Hepatocyte (in vitro differentiated cells): Measurements from ENCODE around the gene CFAP73. TPM values are rescaled to one million over a fixed set of nuclear protein-coding genes. Genes with fewer than 3 reads are reported as not detected.

Experiments
- DNase-seq: peaks from one replicate; pipeline ENCODE4 v3.0.0-alpha.2; 2016; ENCODE audit warnings: low spot score
- H2AFZ ChIP-seq: fragments of 200-600 bp; sonication (generic); 2 replicates; pipeline ENCODE4 v1.6.0; 2016; ENCODE audit warnings: antibody characterized with exemption, mild to moderate bottlenecking
- H3K27ac ChIP-seq: fragments of 200-600 bp; sonication (generic); 2 replicates; pipeline ENCODE4 v1.5.1; 2016; ENCODE audit warnings: mild to moderate bottlenecking
- H3K27me3 ChIP-seq: fragments of 200-600 bp; sonication (generic); 2 replicates; pipeline ENCODE4 v1.6.1; 2016
- H3K36me3 ChIP-seq: fragments of 200-600 bp; sonication (generic); replicated peaks from 2 replicates; pipeline ENCODE4 v1.5.1; 2016; ENCODE audit warnings: low read depth; ENCODE audit not compliant: insufficient read depth
- H3K4me1 ChIP-seq: fragments of 200-600 bp; sonication (generic); 2 replicates; pipeline ENCODE4 v1.5.1; 2016; ENCODE audit warnings: mild to moderate bottlenecking, moderate library complexity; ENCODE audit not compliant: insufficient read depth
- H3K4me2 ChIP-seq: fragments of 200-600 bp; sonication (generic); 2 replicates; pipeline ENCODE4 v1.6.0; 2016
- H3K4me3 ChIP-seq: fragments of 200-600 bp; sonication (generic); 2 replicates; pipeline ENCODE4 v1.5.1; 2016; ENCODE audit warnings: mild to moderate bottlenecking
- H3K79me2 ChIP-seq: fragments of 200-600 bp; sonication (generic); 2 replicates; pipeline ENCODE4 v1.6.0; 2017; ENCODE audit warnings: mild to moderate bottlenecking
- H3K9me2 ChIP-seq: fragments of 200-600 bp; sonication (generic); replicated peaks from 2 replicates; pipeline ENCODE4 v1.6.0; 2017; ENCODE audit warnings: mild to moderate bottlenecking; ENCODE audit not compliant: insufficient read depth
- H3K9me3 ChIP-seq: fragments of 200-600 bp; sonication (generic); 2 replicates; pipeline ENCODE4 v1.5.1; 2016; ENCODE audit warnings: low read depth, mild to moderate bottlenecking
- H4K20me1 ChIP-seq: fragments of 200-600 bp; sonication (generic); 2 replicates; pipeline ENCODE4 v1.6.0; 2016; ENCODE audit warnings: mild to moderate bottlenecking; ENCODE audit not compliant: insufficient read depth, poor library complexity, severe bottlenecking
- CTCF ChIP-seq: fragments of 200-600 bp; sonication (generic); IDR thresholded peaks from 2 replicates; pipeline ENCODE4 v1.5.1; 2016; ENCODE audit warnings: antibody characterized with exemption, mild to moderate bottlenecking; ENCODE audit not compliant: poor library complexity
- EZH2 ChIP-seq: fragments of 200-600 bp; sonication (generic); IDR thresholded peaks from 2 replicates; pipeline ENCODE4 v1.6.1; 2016; ENCODE audit warnings: antibody characterized with exemption, mild to moderate bottlenecking, borderline replicate concordance
- EZH2phosphoT487 ChIP-seq: fragments of 200-600 bp; sonication (generic); IDR thresholded peaks from one replicate; pipeline ENCODE4 v1.6.1; 2018; ENCODE audit warnings: antibody characterized with exemption, mild to moderate bottlenecking, low read depth, moderate library complexity; ENCODE audit not compliant: unreplicated experiment, severe bottlenecking
- WGBS: methylation state at CpG from one replicate; pipeline ENCODE4 v1.1.6; 2016; ENCODE audit warnings: low lambda C conversion rate; ENCODE audit errors: missing lambda C conversion rate; 5-methylcytosine and 5-hydroxymethylcytosine counted together
- polyA plus RNA-seq: library from polyadenylated mRNA; unstranded; fragments of >200 nt; fragmentation: Nextera tagmentation; extraction: Ambion mirVana; gene quantifications from 2 replicates; pipeline ENCODE4 v1.2.1, GENCODE V29; 2016
- total RNA-seq: library from RNA; depleted of rRNA; stranded (reverse); fragments of >200 nt; gene quantifications from 2 replicates; pipeline ENCODE4 v1.2.3, GENCODE V29; 2014

Gene CFAP73
- total and polyA plus RNA-seq, 2 experiments from 2014 or later, result not detected

GRCh38 chr12:113142173-113142885, 7.2 kb upstream of the CFAP73 start:
- no peaks in the 10 kb centered on the region for H3K4me1 ChIP-seq
- no peaks in the 10 kb centered on the region for H3K79me2 ChIP-seq
- H3K9me2 ChIP-seq, result no peaks in the 10 kb centered on the region
- no peak for DNase-seq
- 89% methylated on average over 16 of the region's 17 CpGs for WGBS
- H2AFZ ChIP-seq, result no peak overlapping the region
- no peaks in the 10 kb centered on the region for H3K27me3 ChIP-seq
- no peaks in the 10 kb centered on the region for H3K36me3 ChIP-seq
- H3K9me3 ChIP-seq, result no peaks in the 10 kb centered on the region
- no peak overlapping the region for H3K4me2 ChIP-seq
- no peak overlapping the region for H3K4me3 ChIP-seq
- TF ChIP-seq EZH2phosphoT487 (no peak), EZH2 (no peak), CTCF (no peak)
- H3K27ac ChIP-seq, result no peak overlapping the region
- H4K20me1 ChIP-seq, result no peaks in the 10 kb centered on the region

GRCh38 chr12:113142886-113143332, 6.6 kb upstream of the CFAP73 start:
- DNase-seq, result no peak
- H3K4me2 ChIP-seq, result no peak overlapping the region
- H3K4me3 ChIP-seq, result no peak overlapping the region
- H3K79me2 ChIP-seq, result no peaks in the 10 kb centered on the region
- no peaks in the 10 kb centered on the region for H3K27me3 ChIP-seq
- H4K20me1 ChIP-seq, result no peaks in the 10 kb centered on the region
- H3K27ac ChIP-seq, result no peak overlapping the region
- TF ChIP-seq CTCF, result no peak
- no peak for TF ChIP-seq EZH2phosphoT487
- TF ChIP-seq EZH2, result no peak
- H3K4me1 ChIP-seq, result no peaks in the 10 kb centered on the region
- no peaks in the 10 kb centered on the region for H3K9me2 ChIP-seq
- 82% methylated on average over 5 of the region's 5 CpGs for WGBS
- no peaks in the 10 kb centered on the region for H3K9me3 ChIP-seq
- no peaks in the 10 kb centered on the region for H3K36me3 ChIP-seq
- no peak overlapping the region for H2AFZ ChIP-seq

- no peak overlapping the region for H3K4me3 ChIP-seq
- no peaks in the 10 kb centered on the region for H3K9me3 ChIP-seq
- H3K27me3 ChIP-seq, result no peaks in the 10 kb centered on the region
- H3K4me1 ChIP-seq, result no peaks in the 10 kb centered on the region
- H3K36me3 ChIP-seq, result no peaks in the 10 kb centered on the region
- no peak overlapping the region for H3K27ac ChIP-seq
- no peaks in the 10 kb centered on the region for H4K20me1 ChIP-seq
- WGBS, result 94% methylated on average over 8 of the region's 8 CpGs
- H3K4me2 ChIP-seq, result no peak overlapping the region
- no peaks in the 10 kb centered on the region for H3K79me2 ChIP-seq
- no peak for TF ChIP-seq EZH2
- no peak for TF ChIP-seq EZH2phosphoT487
- TF ChIP-seq CTCF, result no peak
- no peaks in the 10 kb centered on the region for H3K9me2 ChIP-seq
- DNase-seq, result no peak
- H2AFZ ChIP-seq, result no peak overlapping the region
These were observed 5.6 kb upstream of the CFAP73 start for GRCh38 chr12:113143959-113144358.
